Measurements from ENCODE around the gene CPT1A.

CPT1A gene

GRCh38 chr11:68707527-68707926 lies 134.2 kb downstream of the CPT1A start:
- DNase-seq (ENCODE audit: low spot score): no peak

GRCh38 chr11:68704887-68705286 lies 136.8 kb downstream of the CPT1A start:
- DNase-seq (ENCODE audit: low spot score): peak; percentile 46
